Skeletal muscle tissue (tissue), 4 donors: Measurements from ENCODE around the gene GOLGA6C. TPM values are rescaled to one million over a fixed set of nuclear protein-coding genes. Genes with fewer than 3 reads are reported as not detected.
"Not testable (repeated sequence)": the region's sequence is repeated elsewhere in the genome, so short reads cannot be mapped to it uniquely, and the experiment has no call there.

Experiments
- H3K27ac ChIP-seq: one replicate; pipeline ENCODE4 v1.7.0; 2013; ENCODE audit warnings: mild to moderate bottlenecking, low read depth, low read length, inconsistent platforms
- H3K27me3 ChIP-seq, 3 donors: one replicate each; pipeline ENCODE4 v1.7.0; 2013; ENCODE audit warnings: low read length in 3 of 3; ENCODE audit not compliant: control insufficient read depth in 3 of 3, insufficient read depth in 3 of 3
- H3K36me3 ChIP-seq, 3 donors: one replicate each; pipeline ENCODE4 v1.7.0; 2013; ENCODE audit warnings: low read length in 3 of 3; ENCODE audit not compliant: control insufficient read depth in 3 of 3, insufficient read depth in 3 of 3
- H3K4me1 ChIP-seq, 3 donors: one replicate each; pipeline ENCODE4 v1.7.0; 2013; ENCODE audit warnings: low read length in 3 of 3, mild to moderate bottlenecking in 3 of 3; ENCODE audit not compliant: control insufficient read depth in 3 of 3, insufficient read depth in 3 of 3
- H3K4me3 ChIP-seq, 3 donors: one replicate each; pipeline ENCODE4 v1.7.0; 2013; ENCODE audit warnings: low read length in 3 of 3
- H3K9ac ChIP-seq, 3 donors: one replicate each; pipeline ENCODE4 v1.7.0; 2013; ENCODE audit warnings: low read length in 3 of 3, mild to moderate bottlenecking in 3 of 3, moderate library complexity in 2 of 3, low read depth in 1 of 3
- H3K9me3 ChIP-seq, 3 donors: one replicate each; pipeline ENCODE4 v1.7.0; 2013; ENCODE audit warnings: low read length in 3 of 3; ENCODE audit not compliant: control insufficient read depth in 3 of 3
- total RNA-seq: library from RNA; depleted of rRNA; stranded (reverse); fragments of >200 nt; gene quantifications from one replicate; pipeline ENCODE4 v1.2.3, GENCODE V29; 2014
- donor health status: Osteomylitis.

GOLGA6C gene
- total RNA-seq, 1 donor from 2014 or later: not detected

- Histone ChIP-seq H3K9me3 (no peaks in the 10 kb centered on the region), H3K27me3 (no peaks in the 10 kb centered on the region), H3K4me3 (no peak overlapping the region), H3K4me1 (peaks cover 0 to 5% (median 0%) of the 10 kb centered on the region in 3 donors), H3K36me3 (peaks cover 4 to 19% (median 14%) of the 10 kb centered on the region in 3 donors), H3K9ac (no peak overlapping the region), H3K27ac (no peak overlapping the region)
These were observed 42.8 kb upstream of the GOLGA6C start for GRCh38 chr15:75215107-75216004.

- Histone ChIP-seq H3K4me3 (no peak overlapping the region), H3K9me3 (no peaks in the 10 kb centered on the region), H3K9ac (no peak overlapping the region), H3K27me3 (no peaks in the 10 kb centered on the region), H3K36me3 (peaks cover 0 to 7% (median 3%) of the 10 kb centered on the region in 3 donors), H3K27ac (no peak overlapping the region), H3K4me1 (peaks cover 0 to under 1% (median 0%) of the 10 kb centered on the region in 3 donors)
These were observed 41.1 kb upstream of the GOLGA6C start for GRCh38 chr15:75217012-75217411.

GRCh38 chr15:75217574-75217973, 40.6 kb upstream of the GOLGA6C start:
- H3K9ac ChIP-seq, H3K4me3 ChIP-seq, H3K27ac ChIP-seq, H3K4me1 ChIP-seq, H3K36me3 ChIP-seq, H3K9me3 ChIP-seq, H3K27me3 ChIP-seq: not testable (repeated sequence)

- H3K9me3 ChIP-seq, H3K27ac ChIP-seq, H3K36me3 ChIP-seq, H3K4me3 ChIP-seq, H3K4me1 ChIP-seq, H3K27me3 ChIP-seq, H3K9ac ChIP-seq: not testable (repeated sequence)
These were observed 38.6 kb upstream of the GOLGA6C start for GRCh38 chr15:75219507-75219929.

GRCh38 chr15:75223688-75224087, 34.4 kb upstream of the GOLGA6C start:
- H3K4me1 ChIP-seq: no peaks in the 10 kb centered on the region
- H3K27ac ChIP-seq: no peak overlapping the region
- no peak overlapping the region for H3K9ac ChIP-seq
- H3K27me3 ChIP-seq: peaks cover 0 to 8% (median 6%) of the 10 kb centered on the region in 3 donors
- H3K36me3 ChIP-seq: no peaks in the 10 kb centered on the region
- no peak overlapping the region for H3K4me3 ChIP-seq
- no peaks in the 10 kb centered on the region for H3K9me3 ChIP-seq

DNA sequence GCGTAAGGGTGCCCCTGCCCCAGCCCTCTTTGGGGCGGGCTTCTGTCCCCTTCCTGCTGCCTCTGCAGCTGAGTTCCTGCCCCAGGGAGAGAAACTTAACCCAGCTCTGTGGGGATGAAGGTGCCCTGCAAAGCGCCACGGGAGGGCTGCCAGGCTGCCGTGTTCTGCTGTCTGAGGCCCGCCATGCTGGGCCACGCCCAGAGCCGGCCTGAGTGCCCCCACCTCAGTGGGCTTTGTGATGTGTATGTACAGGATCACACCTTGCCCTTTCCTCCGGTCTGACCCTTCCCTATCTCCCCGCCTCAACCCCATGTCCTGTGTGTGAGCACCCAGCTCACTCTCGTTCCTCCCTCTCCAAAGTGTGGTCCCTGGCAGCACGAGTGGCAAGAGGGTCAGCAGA, 33.9 kb upstream of the GOLGA6C start:
- Histone ChIP-seq H3K27me3 (peaks cover 0 to 14% (median 6%) of the 10 kb centered on the region in 3 donors), H3K27ac (no peak overlapping the region), H3K36me3 (no peaks in the 10 kb centered on the region), H3K4me1 (no peaks in the 10 kb centered on the region), H3K9me3 (no peaks in the 10 kb centered on the region), H3K9ac (no peak overlapping the region), H3K4me3 (no peak overlapping the region)

DNA sequence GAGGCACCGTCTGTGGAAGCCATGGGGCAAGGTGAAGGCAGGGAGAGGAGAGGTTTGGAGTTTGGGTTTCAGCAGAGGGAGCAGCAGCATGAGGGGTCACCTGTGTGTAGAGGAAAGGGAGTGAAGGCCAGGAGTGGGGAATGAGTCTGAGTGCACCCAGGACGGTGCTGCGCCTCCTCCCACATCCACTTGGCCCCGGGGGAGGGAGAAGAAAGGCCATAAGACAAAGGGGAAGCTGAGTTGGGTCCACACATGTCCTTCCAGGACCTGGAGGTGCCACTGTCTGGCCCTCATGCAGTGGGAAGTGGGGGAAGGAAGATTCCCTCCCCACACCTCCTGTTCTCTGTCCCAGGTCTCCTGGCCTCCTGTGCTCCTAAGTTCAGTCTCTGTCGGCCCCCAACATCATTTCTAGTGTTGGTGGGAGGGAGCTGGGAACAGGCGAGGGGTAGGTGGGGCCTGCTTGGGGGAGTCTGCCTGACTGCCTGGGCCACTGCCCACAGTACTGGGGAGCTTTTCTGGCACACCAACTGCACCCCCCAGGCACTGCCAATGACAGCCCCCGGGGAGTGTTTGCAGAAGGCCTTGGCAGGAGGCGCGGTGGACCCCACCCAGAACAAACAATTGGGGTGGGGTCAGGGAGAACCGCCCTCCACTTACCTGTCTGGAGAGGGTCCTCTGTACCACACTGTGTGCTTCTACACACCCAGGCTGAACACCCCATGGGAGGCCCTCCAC, 32.9 kb upstream of the GOLGA6C start:
- not testable (repeated sequence) for H3K4me1 ChIP-seq, H3K27ac ChIP-seq, H3K36me3 ChIP-seq, H3K4me3 ChIP-seq, H3K9me3 ChIP-seq, H3K9ac ChIP-seq
- H3K27me3 ChIP-seq: peaks cover 0 to 14% (median 6%) of the 10 kb centered on the region in 3 donors

DNA sequence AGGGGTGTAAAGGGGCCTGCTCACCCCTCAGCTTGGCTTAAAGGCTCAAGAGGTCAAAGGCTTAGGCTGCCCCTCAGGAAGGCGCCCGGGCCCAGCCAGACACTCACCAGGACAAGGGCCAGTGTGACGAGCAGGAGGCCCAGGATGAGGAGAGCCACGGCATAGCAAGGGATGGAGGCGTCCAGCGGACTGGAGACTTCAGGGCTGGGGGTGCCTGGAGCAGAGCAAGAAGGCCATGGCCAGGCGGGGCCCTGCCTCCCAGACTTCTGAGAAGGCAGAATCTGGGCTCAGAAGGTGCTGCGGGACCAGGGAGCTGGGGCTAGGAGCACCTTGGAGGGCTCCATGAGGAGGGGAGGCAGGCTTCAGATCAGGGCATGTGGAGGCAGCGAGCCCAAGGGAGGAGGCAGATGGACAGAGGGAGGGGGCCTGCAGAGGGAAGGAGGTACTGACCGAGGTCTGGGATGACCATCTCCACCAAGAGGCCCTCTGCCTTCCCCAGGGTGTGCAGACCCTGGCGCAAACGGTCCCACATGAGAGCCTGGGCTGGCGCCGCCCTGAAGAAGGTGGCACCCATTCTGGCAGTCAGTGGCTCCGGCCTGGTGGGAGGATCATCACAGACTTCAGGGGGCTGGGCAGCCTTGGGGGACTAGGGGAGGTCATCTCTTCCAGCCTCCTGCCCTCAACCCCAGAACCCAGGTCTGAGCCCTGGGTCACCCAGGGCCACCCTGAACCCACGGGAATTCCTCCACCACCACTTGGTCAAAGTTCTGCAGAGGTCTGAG, 32.0 kb upstream of the GOLGA6C start:
- H3K27ac ChIP-seq: no peak overlapping the region
- H3K9ac ChIP-seq: no peak overlapping the region
- H3K27me3 ChIP-seq: peaks cover 0 to 14% (median 6%) of the 10 kb centered on the region in 3 donors
- no peak overlapping the region for H3K4me3 ChIP-seq
- H3K9me3 ChIP-seq: no peaks in the 10 kb centered on the region
- H3K36me3 ChIP-seq: no peaks in the 10 kb centered on the region
- peaks cover 0 to 2% (median 0%) of the 10 kb centered on the region in 3 donors for H3K4me1 ChIP-seq

DNA sequence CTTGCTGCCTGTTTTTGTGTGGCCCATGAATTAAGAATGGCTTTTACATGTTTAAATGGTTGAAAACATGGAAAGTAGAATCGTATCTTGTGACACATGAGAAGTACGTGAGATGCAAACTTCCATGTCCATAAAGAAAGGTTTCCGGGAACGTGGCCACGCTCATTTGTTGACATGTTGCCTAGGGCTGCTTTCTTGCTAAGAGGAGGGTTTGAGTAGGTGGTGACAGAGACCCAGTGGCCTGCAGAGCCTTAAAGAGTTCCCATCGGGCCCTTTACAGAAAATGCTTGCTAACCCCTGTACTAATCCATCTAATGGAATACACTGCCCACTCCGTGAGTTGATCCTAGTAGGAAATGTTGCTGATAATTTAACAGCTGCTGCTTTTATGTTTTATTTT, 31.0 kb upstream of the GOLGA6C start:
- H3K9me3 ChIP-seq, H3K4me3 ChIP-seq, H3K9ac ChIP-seq, H3K36me3 ChIP-seq, H3K4me1 ChIP-seq, H3K27ac ChIP-seq: not testable (repeated sequence)
- peaks cover under 1 to 17% (median 6%) of the 10 kb centered on the region in 3 donors for H3K27me3 ChIP-seq
